CD14-positive monocyte (primary cell): ENCODE data around the gene CYB5RL. TPM values are rescaled to one million over a fixed set of nuclear protein-coding genes. Genes with fewer than 3 reads are reported as not detected.
"Not testable (repeated sequence)": the region's sequence is repeated elsewhere in the genome, so short reads cannot be mapped to it uniquely, and the experiment has no call there.

Experiments
- DNase-seq, 3 donors: peaks; one replicate each; pipeline ENCODE4 v3.0.0-alpha.2; 2011 to 2022
- H2AFZ ChIP-seq: 2 replicates; pipeline ENCODE4 v1.6.0; 2012; ENCODE audit warnings: mild to moderate bottlenecking, low read depth, low read length, inconsistent platforms; ENCODE audit not compliant: insufficient read depth, poor library complexity, severe bottlenecking
- H3K27ac ChIP-seq, 2 donors: 1 replicate in 1 of 2; 2 replicates in 1 of 2; pipeline ENCODE4 v1.5.1; 2012 to 2013; ENCODE audit warnings: low read length in 2 of 2, control low read depth in 1 of 2, inconsistent platforms in 1 of 2, low read depth in 1 of 2, mild to moderate bottlenecking in 1 of 2
- H3K27me3 ChIP-seq, 2 donors: one replicate each; pipeline versions ENCODE4 v1.6.0 to v1.6.1; 2011 to 2013; ENCODE audit warnings: low read length in 2 of 2; ENCODE audit not compliant: control insufficient read depth in 2 of 2, insufficient read depth in 2 of 2
- H3K36me3 ChIP-seq, 2 donors: replicated peaks in 1 of 2; 1 replicate in 1 of 2; 2 replicates in 1 of 2; pipeline versions ENCODE4 v1.5.1 to v1.6.1; 2012 to 2013; ENCODE audit warnings: low read length in 2 of 2, control low read depth in 1 of 2, inconsistent platforms in 1 of 2, mild to moderate bottlenecking in 1 of 2; ENCODE audit not compliant: insufficient read depth in 2 of 2, control insufficient read depth in 1 of 2
- H3K4me1 ChIP-seq, 2 donors: 1 replicate in 1 of 2; 2 replicates in 1 of 2; pipeline versions ENCODE4 v1.5.1 to v1.6.1; 2012 to 2013; ENCODE audit warnings: low read length in 2 of 2, control low read depth in 1 of 2, inconsistent platforms in 1 of 2, mild to moderate bottlenecking in 1 of 2, moderate library complexity in 1 of 2; ENCODE audit not compliant: insufficient read depth in 2 of 2, control insufficient read depth in 1 of 2
- H3K4me2 ChIP-seq: replicated peaks from 2 replicates; pipeline ENCODE3; 2012; ENCODE audit warnings: low read length, moderate library complexity, mild to moderate bottlenecking; ENCODE audit not compliant: poor library complexity, severe bottlenecking; ENCODE audit errors: extremely low read depth
- H3K4me3 ChIP-seq, 3 experiments: fragments of 200-600 bp in 1 of 3; sonication (generic) in 1 of 3; replicated peaks in 1 of 3; 1 replicate in 2 of 3; 2 replicates in 1 of 3; pipeline ENCODE4 v1.5.1; 2011 to 2013; ENCODE audit warnings: low read length in 3 of 3, mild to moderate bottlenecking in 3 of 3, control low read depth in 2 of 3, low read depth in 2 of 3, inconsistent platforms in 1 of 3, moderate library complexity in 1 of 3
- H3K79me2 ChIP-seq: 2 replicates; pipeline ENCODE4 v1.6.0; 2012; ENCODE audit warnings: mild to moderate bottlenecking, control low read depth, inconsistent platforms, low read length, moderate library complexity; ENCODE audit not compliant: insufficient read depth
- H3K9ac ChIP-seq: 2 replicates; pipeline ENCODE4 v1.6.0; 2017; ENCODE audit warnings: low read length, mild to moderate bottlenecking; ENCODE audit not compliant: insufficient read depth, poor library complexity, severe bottlenecking
- H3K9me3 ChIP-seq, 2 donors: replicated peaks in 1 of 2; 1 replicate in 1 of 2; 2 replicates in 1 of 2; pipeline versions ENCODE4 v1.5.1 to v1.6.1; 2012 to 2013; ENCODE audit warnings: low read length in 2 of 2, control low read depth in 1 of 2; ENCODE audit not compliant: control insufficient read depth in 1 of 2, insufficient read depth in 1 of 2
- H4K20me1 ChIP-seq: 2 replicates; pipeline ENCODE4 v1.6.0; 2012; ENCODE audit warnings: mild to moderate bottlenecking, low read length, control low read depth, moderate library complexity; ENCODE audit not compliant: insufficient read depth
- H3K27ac Mint-ChIP-seq, 7 donors: one replicate each; pipeline ENCODE4 v1.8.0; 2020; ENCODE audit warnings: mild to moderate bottlenecking in 7 of 7, mixed read lengths in 7 of 7, moderate library complexity in 6 of 7, inconsistent platforms in 2 of 7
- H3K27me3 Mint-ChIP-seq, 3 donors: one replicate each; pipeline ENCODE4 v1.8.0; 2021 to 2022; ENCODE audit warnings: low read depth in 3 of 3, mild to moderate bottlenecking in 3 of 3, mixed read lengths in 3 of 3, moderate library complexity in 3 of 3, inconsistent platforms in 1 of 3
- H3K36me3 Mint-ChIP-seq, 2 donors: one replicate each; pipeline ENCODE4 v1.8.0; 2020; ENCODE audit warnings: mixed read lengths in 2 of 2, inconsistent platforms in 1 of 2, mild to moderate bottlenecking in 1 of 2
- H3K4me1 Mint-ChIP-seq: one replicate; pipeline ENCODE4 v1.8.0; 2020; ENCODE audit warnings: mild to moderate bottlenecking, mixed read lengths
- H3K4me3 Mint-ChIP-seq, 2 donors: one replicate each; pipeline ENCODE4 v1.8.0; 2020; ENCODE audit warnings: mild to moderate bottlenecking in 2 of 2, mixed read lengths in 2 of 2, moderate library complexity in 1 of 2
- H3K9me3 Mint-ChIP-seq, 7 donors: one replicate each; pipeline ENCODE4 v1.8.0; 2020 to 2022; ENCODE audit warnings: mixed read lengths in 7 of 7, mild to moderate bottlenecking in 6 of 7, moderate library complexity in 6 of 7, inconsistent platforms in 2 of 7
- CTCF ChIP-seq: fragments of 200-600 bp; IDR thresholded peaks from one replicate; pipeline ENCODE4 v1.8.0; 2022; ENCODE audit warnings: antibody characterized with exemption, mild to moderate bottlenecking
- WGBS: methylation state at CpG from one replicate; pipeline ENCODE4 v1.1.5; 2013; ENCODE audit warnings: missing lambda C conversion rate; ENCODE audit not compliant: insufficient coverage; 5-methylcytosine and 5-hydroxymethylcytosine counted together
- intact Hi-C, 2 donors: fragments of 100-400 bp; cut with micrococcal nuclease; formaldehyde crosslinking; loops; one replicate each; pipeline versions ENCODE4 v1.15.0 to v1.15.1; 2023
- polyA plus RNA-seq, 3 donors: library from polyadenylated mRNA; depleted of rRNA in 1 of 3; unstranded in 2 of 3; stranded (reverse) in 1 of 3; fragments of 300-500 nt in 2 of 3; fragments of >200 nt in 1 of 3; fragmentation: Illumina TruSeq in 2 of 3; gene quantifications; 1 replicate in 2 of 3; 2 replicates in 1 of 3; pipeline ENCODE4 v1.2.3, GENCODE V29; 2012 to 2021

The CYB5RL gene
- polyA plus RNA-seq, 3 donors: 0.76 to 3.9 (median 1.5) TPM

GRCh38 chr1:54212872-54213271 lies 13.0 kb upstream of the CYB5RL start:
- no peaks in the 10 kb centered on the region for H3K9me3 ChIP-seq
- no peaks in the 10 kb centered on the region for H4K20me1 ChIP-seq
- Mint-ChIP-seq H3K4me1 (no peaks in the 10 kb centered on the region), H3K27ac (peak overlapping the region in 1 of 7 donors; percentile 81), H3K27me3 (peaks cover 0 to 3% (median 0%) of the 10 kb centered on the region in 3 donors), H3K9me3 (no peaks in the 10 kb centered on the region), H3K36me3 (peaks cover 92 to 100% of the 10 kb centered on the region in 2 donors), H3K4me3 (no peak overlapping the region)
- no peak overlapping the region for H3K9ac ChIP-seq
- H2AFZ ChIP-seq: no peak overlapping the region
- TF ChIP-seq CTCF: no peak
- H3K4me3 ChIP-seq: no peak overlapping the region
- no peak for DNase-seq
- H3K36me3 ChIP-seq: peaks cover 94 to 97% of the 10 kb centered on the region in 2 donors
- H3K27ac ChIP-seq: no peak overlapping the region
- no peaks in the 10 kb centered on the region for H3K79me2 ChIP-seq
- WGBS: 29% methylated on average over 1 of the region's 1 CpG
- intact Hi-C loops: no loop called here
- H3K4me1 ChIP-seq: no peaks in the 10 kb centered on the region
- no peaks in the 10 kb centered on the region for H3K27me3 ChIP-seq
- no peak overlapping the region for H3K4me2 ChIP-seq

GRCh38 chr1:54207896-54208295 lies 8.1 kb upstream of the CYB5RL start:
- H3K4me3 ChIP-seq, H3K27me3 Mint-ChIP-seq, H2AFZ ChIP-seq, H4K20me1 ChIP-seq, H3K9ac ChIP-seq, H3K4me2 ChIP-seq, H3K79me2 ChIP-seq, DNase-seq, H3K27me3 ChIP-seq, H3K4me1 ChIP-seq, H3K4me1 Mint-ChIP-seq, H3K4me3 Mint-ChIP-seq, H3K9me3 ChIP-seq, intact Hi-C loops, H3K9me3 Mint-ChIP-seq: not testable (repeated sequence)
- Mint-ChIP-seq H3K36me3 (peaks cover 73 to 87% of the 10 kb centered on the region in 2 donors), H3K27ac (peak overlapping the region in 1 of 7 donors; percentile 44)
- WGBS: no CpG with 5 or more reads among the region's 4 CpGs
- Histone ChIP-seq H3K36me3 (peaks cover 71 to 89% of the 10 kb centered on the region in 2 donors), H3K27ac (peak overlapping the region in 1 of 2 donors; percentile 22)
